ENCODE measurements around the gene FER. TPM values are rescaled to one million over a fixed set of nuclear protein-coding genes. Genes with fewer than 3 reads are reported as not detected.

The FER gene
- total and polyA plus RNA-seq, 5 donors from 2014 or later: 3.9 to 12.0 (median 5.9) TPM

GRCh38 chr5:108940506-108940905, 192.8 kb downstream of the FER start:
- Histone ChIP-seq H3K27me3 (ENCODE audit: control insufficient read depth, insufficient read depth, low read length) (no peaks in the 10 kb centered on the region), H3K4me1 (ENCODE audit: control insufficient read depth, insufficient read depth, low read length, poor library complexity, severe bottlenecking) (no peaks in the 10 kb centered on the region), H3K27ac (ENCODE audit: insufficient read depth, low read length, poor library complexity, severe bottlenecking) (no peak overlapping the region), H3K9me3 (ENCODE audit: control insufficient read depth in 2 of 2, low read length in 2 of 2) (no peaks in the 10 kb centered on the region), H3K4me3 (ENCODE audit: low read depth, low read length) (no peak overlapping the region), H3K36me3 (ENCODE audit: control insufficient read depth, insufficient read depth, low read length) (no peaks in the 10 kb centered on the region)
- Mint-ChIP-seq H3K27ac (no peak overlapping the region), H3K4me3 (no peak overlapping the region), H3K36me3 (no peaks in the 10 kb centered on the region), H3K27me3 (no peaks in the 10 kb centered on the region), H3K9me3 (peaks cover 0 to 2% (median 0%) of the 10 kb centered on the region in 7 donors), H3K4me1 (no peaks in the 10 kb centered on the region)
- ATAC-seq (ENCODE audit: low read depth in 2 of 2): no peak
- DNase-seq: no peak

GRCh38 chr5:108941746-108942145, 194.0 kb downstream of the FER start:
- ATAC-seq (ENCODE audit: low read depth in 2 of 2) (no peak), DNase-seq (no peak)
- no peak overlapping the region for H3K4me3 Mint-ChIP-seq
- Histone ChIP-seq H3K9me3 (ENCODE audit: control insufficient read depth in 2 of 2, low read length in 2 of 2) (no peaks in the 10 kb centered on the region), H3K36me3 (ENCODE audit: control insufficient read depth, insufficient read depth, low read length) (no peaks in the 10 kb centered on the region), H3K4me3 (ENCODE audit: low read depth, low read length) (no peak overlapping the region), H3K27me3 (ENCODE audit: control insufficient read depth, insufficient read depth, low read length) (no peaks in the 10 kb centered on the region), H3K4me1 (ENCODE audit: control insufficient read depth, insufficient read depth, low read length, poor library complexity, severe bottlenecking) (no peaks in the 10 kb centered on the region), H3K27ac (ENCODE audit: insufficient read depth, low read length, poor library complexity, severe bottlenecking) (no peak overlapping the region)
- no peak overlapping the region for H3K27ac Mint-ChIP-seq
- no peaks in the 10 kb centered on the region for H3K36me3 Mint-ChIP-seq
- peaks cover 0 to 4% (median 0%) of the 10 kb centered on the region in 7 donors for H3K9me3 Mint-ChIP-seq
- no peaks in the 10 kb centered on the region for H3K4me1 Mint-ChIP-seq
- no peaks in the 10 kb centered on the region for H3K27me3 Mint-ChIP-seq

- H3K4me1 Mint-ChIP-seq: no peaks in the 10 kb centered on the region
- Histone ChIP-seq H3K27ac (ENCODE audit: insufficient read depth, low read length, poor library complexity, severe bottlenecking) (no peak overlapping the region), H3K9me3 (ENCODE audit: control insufficient read depth in 2 of 2, low read length in 2 of 2) (no peaks in the 10 kb centered on the region), H3K36me3 (ENCODE audit: control insufficient read depth, insufficient read depth, low read length) (no peaks in the 10 kb centered on the region), H3K4me1 (ENCODE audit: control insufficient read depth, insufficient read depth, low read length, poor library complexity, severe bottlenecking) (no peaks in the 10 kb centered on the region), H3K4me3 (ENCODE audit: low read depth, low read length) (no peak overlapping the region), H3K27me3 (ENCODE audit: control insufficient read depth, insufficient read depth, low read length) (no peaks in the 10 kb centered on the region)
- H3K9me3 Mint-ChIP-seq: peaks cover 0 to 1% (median 0%) of the 10 kb centered on the region in 7 donors
- DNase-seq (no peak), ATAC-seq (ENCODE audit: low read depth in 2 of 2) (no peak)
- H3K27me3 Mint-ChIP-seq: no peaks in the 10 kb centered on the region
- no peak overlapping the region for H3K27ac Mint-ChIP-seq
- peaks cover 3% of the 10 kb centered on the region for H3K36me3 Mint-ChIP-seq
- H3K4me3 Mint-ChIP-seq: no peak overlapping the region
Observed at GRCh38 chr5:108942701-108943100, 195.0 kb downstream of the FER start.

GRCh38 chr5:108945094-108945493, 197.4 kb downstream of the FER start:
- Histone ChIP-seq H3K27ac (ENCODE audit: insufficient read depth, low read length, poor library complexity, severe bottlenecking) (no peak overlapping the region), H3K27me3 (ENCODE audit: control insufficient read depth, insufficient read depth, low read length) (no peaks in the 10 kb centered on the region), H3K4me1 (ENCODE audit: control insufficient read depth, insufficient read depth, low read length, poor library complexity, severe bottlenecking) (no peaks in the 10 kb centered on the region), H3K4me3 (ENCODE audit: low read depth, low read length) (no peak overlapping the region), H3K9me3 (ENCODE audit: control insufficient read depth in 2 of 2, low read length in 2 of 2) (no peaks in the 10 kb centered on the region), H3K36me3 (ENCODE audit: control insufficient read depth, insufficient read depth, low read length) (no peaks in the 10 kb centered on the region)
- Mint-ChIP-seq H3K4me3 (no peak overlapping the region), H3K27ac (no peak overlapping the region), H3K27me3 (no peaks in the 10 kb centered on the region), H3K4me1 (no peaks in the 10 kb centered on the region), H3K36me3 (peaks cover 3% of the 10 kb centered on the region), H3K9me3 (peaks cover 0 to 1% (median 0%) of the 10 kb centered on the region in 7 donors)
- no peak for ATAC-seq (ENCODE audit: low read depth in 2 of 2)
- no peak for DNase-seq

- Histone ChIP-seq H3K27ac (ENCODE audit: insufficient read depth, low read length, poor library complexity, severe bottlenecking) (no peak overlapping the region), H3K9me3 (ENCODE audit: control insufficient read depth in 2 of 2, low read length in 2 of 2) (no peaks in the 10 kb centered on the region), H3K27me3 (ENCODE audit: control insufficient read depth, insufficient read depth, low read length) (no peaks in the 10 kb centered on the region), H3K36me3 (ENCODE audit: control insufficient read depth, insufficient read depth, low read length) (no peaks in the 10 kb centered on the region), H3K4me1 (ENCODE audit: control insufficient read depth, insufficient read depth, low read length, poor library complexity, severe bottlenecking) (no peaks in the 10 kb centered on the region), H3K4me3 (ENCODE audit: low read depth, low read length) (no peak overlapping the region)
- DNase-seq: no peak
- Mint-ChIP-seq H3K27ac (no peak overlapping the region), H3K4me1 (no peaks in the 10 kb centered on the region), H3K36me3 (peaks cover 3% of the 10 kb centered on the region), H3K4me3 (no peak overlapping the region), H3K9me3 (peaks cover 0 to 1% (median 0%) of the 10 kb centered on the region in 7 donors), H3K27me3 (no peaks in the 10 kb centered on the region)
- no peak for ATAC-seq (ENCODE audit: low read depth in 2 of 2)
Observed at GRCh38 chr5:108946008-108946407, 198.3 kb downstream of the FER start.

- Mint-ChIP-seq H3K36me3 (peaks cover 3% of the 10 kb centered on the region), H3K9me3 (peaks cover 0 to 1% (median 0%) of the 10 kb centered on the region in 7 donors), H3K27me3 (no peaks in the 10 kb centered on the region), H3K4me1 (no peaks in the 10 kb centered on the region), H3K27ac (no peak overlapping the region), H3K4me3 (no peak overlapping the region)
- no peaks in the 10 kb centered on the region for H3K36me3 ChIP-seq (ENCODE audit: control insufficient read depth, insufficient read depth, low read length)
- H3K4me3 ChIP-seq (ENCODE audit: low read depth, low read length): no peak overlapping the region
- DNase-seq (no peak), ATAC-seq (ENCODE audit: low read depth in 2 of 2) (no peak)
- no peaks in the 10 kb centered on the region for H3K27me3 ChIP-seq (ENCODE audit: control insufficient read depth, insufficient read depth, low read length)
- H3K27ac ChIP-seq (ENCODE audit: insufficient read depth, low read length, poor library complexity, severe bottlenecking): no peak overlapping the region
- H3K9me3 ChIP-seq (ENCODE audit: control insufficient read depth in 2 of 2, low read length in 2 of 2): no peaks in the 10 kb centered on the region
- H3K4me1 ChIP-seq (ENCODE audit: control insufficient read depth, insufficient read depth, low read length, poor library complexity, severe bottlenecking): no peaks in the 10 kb centered on the region
Observed at GRCh38 chr5:108947164-108947563, 199.5 kb downstream of the FER start.

GRCh38 chr5:108950276-108950675, 202.6 kb downstream of the FER start:
- Histone ChIP-seq H3K9me3 (ENCODE audit: control insufficient read depth in 2 of 2, low read length in 2 of 2) (no peaks in the 10 kb centered on the region), H3K27ac (ENCODE audit: insufficient read depth, low read length, poor library complexity, severe bottlenecking) (no peak overlapping the region), H3K27me3 (ENCODE audit: control insufficient read depth, insufficient read depth, low read length) (no peaks in the 10 kb centered on the region), H3K4me1 (ENCODE audit: control insufficient read depth, insufficient read depth, low read length, poor library complexity, severe bottlenecking) (no peaks in the 10 kb centered on the region), H3K36me3 (ENCODE audit: control insufficient read depth, insufficient read depth, low read length) (no peaks in the 10 kb centered on the region), H3K4me3 (ENCODE audit: low read depth, low read length) (no peak overlapping the region)
- Mint-ChIP-seq H3K4me1 (no peaks in the 10 kb centered on the region), H3K36me3 (peaks cover 3% of the 10 kb centered on the region), H3K4me3 (no peak overlapping the region), H3K9me3 (peaks cover 0 to 1% (median 0%) of the 10 kb centered on the region in 7 donors), H3K27me3 (no peaks in the 10 kb centered on the region), H3K27ac (no peak overlapping the region)
- DNase-seq (no peak), ATAC-seq (ENCODE audit: low read depth in 2 of 2) (no peak)

- Mint-ChIP-seq H3K4me3 (no peak overlapping the region), H3K4me1 (no peaks in the 10 kb centered on the region), H3K36me3 (no peaks in the 10 kb centered on the region), H3K27ac (no peak overlapping the region), H3K9me3 (no peaks in the 10 kb centered on the region), H3K27me3 (no peaks in the 10 kb centered on the region)
- no peaks in the 10 kb centered on the region for H3K4me1 ChIP-seq (ENCODE audit: control insufficient read depth, insufficient read depth, low read length, poor library complexity, severe bottlenecking)
- H3K27me3 ChIP-seq (ENCODE audit: control insufficient read depth, insufficient read depth, low read length): no peaks in the 10 kb centered on the region
- H3K4me3 ChIP-seq (ENCODE audit: low read depth, low read length): no peak overlapping the region
- H3K27ac ChIP-seq (ENCODE audit: insufficient read depth, low read length, poor library complexity, severe bottlenecking): no peak overlapping the region
- no peak for ATAC-seq (ENCODE audit: low read depth in 2 of 2)
- H3K36me3 ChIP-seq (ENCODE audit: control insufficient read depth, insufficient read depth, low read length): no peaks in the 10 kb centered on the region
- H3K9me3 ChIP-seq (ENCODE audit: control insufficient read depth in 2 of 2, low read length in 2 of 2): no peaks in the 10 kb centered on the region
- DNase-seq: no peak
Observed at GRCh38 chr5:108953940-108954339, 206.2 kb downstream of the FER start.
